Measurements from ENCODE around the gene PRMT2. TPM values are rescaled to one million over a fixed set of nuclear protein-coding genes. Genes with fewer than 3 reads are reported as not detected.

The PRMT2 gene
- polyA plus RNA-seq, 2 of the 4 experiments (the other 2 are of a cell fraction): 69.2 to 75.1 TPM

GRCh38 chr21:46641656-46642055 is 6.2 kb downstream of the PRMT2 start:
- ATAC-seq: no peak
- CTCF ChIA-PET: no interaction called here
- Histone ChIP-seq H3K4me2 (no peak overlapping the region), H3K27ac (no peak overlapping the region), H3K4me3 (no peak overlapping the region), H3K4me1 (peaks cover 26% of the 10 kb centered on the region; the same call in 2 of the 3 replicates), H3K9me3 (no peaks in the 10 kb centered on the region)
- no peak for FAIRE-seq
- DNase-seq (ENCODE audit: low read depth in 1 of 2, low spot score in 1 of 2): no peak
- WGBS (ENCODE audit: missing lambda C conversion rate): 73% methylated on average over 8 of the region's 8 CpGs
- TF ChIP-seq USF2 (IDR thresholded peaks at IDR 0.05): no peak
- TF ChIP-seq CBX8 (IDR thresholded peaks at IDR 0.05): no peak
- TF ChIP-seq JUNB (IDR thresholded peaks at IDR 0.05): no peak
- no peak for TF ChIP-seq NFE2L2 (conservative IDR thresholded peaks at IDR 0.05; ENCODE audit: low read length)
- TF ChIP-seq FOXS1 (CRISPR knock-in tag; IDR thresholded peaks at IDR 0.05): no peak
- TF ChIP-seq HOXB13 (CRISPR knock-in tag; IDR thresholded peaks at IDR 0.05; ENCODE audit: low read depth): no peak
- no peak for TF ChIP-seq ZSCAN20 (CRISPR knock-in tag; IDR thresholded peaks at IDR 0.05)
- TF ChIP-seq MYC (IDR thresholded peaks at IDR 0.05; ENCODE audit: borderline replicate concordance, low read length): no peak
- TF ChIP-seq SMC3 (IDR thresholded peaks at IDR 0.05): no peak
- TF ChIP-seq, protein P1, sequence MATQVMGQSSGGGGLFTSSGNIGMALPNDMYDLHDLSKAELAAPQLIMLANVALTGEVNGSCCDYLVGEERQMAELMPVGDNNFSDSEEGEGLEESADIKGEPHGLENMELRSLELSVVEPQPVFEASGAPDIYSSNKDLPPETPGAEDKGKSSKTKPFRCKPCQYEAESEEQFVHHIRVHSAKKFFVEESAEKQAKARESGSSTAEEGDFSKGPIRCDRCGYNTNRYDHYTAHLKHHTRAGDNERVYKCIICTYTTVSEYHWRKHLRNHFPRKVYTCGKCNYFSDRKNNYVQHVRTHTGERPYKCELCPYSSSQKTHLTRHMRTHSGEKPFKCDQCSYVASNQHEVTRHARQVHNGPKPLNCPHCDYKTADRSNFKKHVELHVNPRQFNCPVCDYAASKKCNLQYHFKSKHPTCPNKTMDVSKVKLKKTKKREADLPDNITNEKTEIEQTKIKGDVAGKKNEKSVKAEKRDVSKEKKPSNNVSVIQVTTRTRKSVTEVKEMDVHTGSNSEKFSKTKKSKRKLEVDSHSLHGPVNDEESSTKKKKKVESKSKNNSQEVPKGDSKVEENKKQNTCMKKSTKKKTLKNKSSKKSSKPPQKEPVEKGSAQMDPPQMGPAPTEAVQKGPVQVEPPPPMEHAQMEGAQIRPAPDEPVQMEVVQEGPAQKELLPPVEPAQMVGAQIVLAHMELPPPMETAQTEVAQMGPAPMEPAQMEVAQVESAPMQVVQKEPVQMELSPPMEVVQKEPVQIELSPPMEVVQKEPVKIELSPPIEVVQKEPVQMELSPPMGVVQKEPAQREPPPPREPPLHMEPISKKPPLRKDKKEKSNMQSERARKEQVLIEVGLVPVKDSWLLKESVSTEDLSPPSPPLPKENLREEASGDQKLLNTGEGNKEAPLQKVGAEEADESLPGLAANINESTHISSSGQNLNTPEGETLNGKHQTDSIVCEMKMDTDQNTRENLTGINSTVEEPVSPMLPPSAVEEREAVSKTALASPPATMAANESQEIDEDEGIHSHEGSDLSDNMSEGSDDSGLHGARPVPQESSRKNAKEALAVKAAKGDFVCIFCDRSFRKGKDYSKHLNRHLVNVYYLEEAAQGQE (IDR thresholded peaks at IDR 0.05): no peak
- no peak for TF ChIP-seq MAZ (IDR thresholded peaks at IDR 0.05; ENCODE audit: borderline replicate concordance, low read depth, low read length)
- TF ChIP-seq RFX5 (IDR thresholded peaks at IDR 0.05): no peak
- no peak for TF ChIP-seq EHF (CRISPR knock-in tag; IDR thresholded peaks at IDR 0.05)
- POLR2A ChIA-PET: no interaction called here

DNA sequence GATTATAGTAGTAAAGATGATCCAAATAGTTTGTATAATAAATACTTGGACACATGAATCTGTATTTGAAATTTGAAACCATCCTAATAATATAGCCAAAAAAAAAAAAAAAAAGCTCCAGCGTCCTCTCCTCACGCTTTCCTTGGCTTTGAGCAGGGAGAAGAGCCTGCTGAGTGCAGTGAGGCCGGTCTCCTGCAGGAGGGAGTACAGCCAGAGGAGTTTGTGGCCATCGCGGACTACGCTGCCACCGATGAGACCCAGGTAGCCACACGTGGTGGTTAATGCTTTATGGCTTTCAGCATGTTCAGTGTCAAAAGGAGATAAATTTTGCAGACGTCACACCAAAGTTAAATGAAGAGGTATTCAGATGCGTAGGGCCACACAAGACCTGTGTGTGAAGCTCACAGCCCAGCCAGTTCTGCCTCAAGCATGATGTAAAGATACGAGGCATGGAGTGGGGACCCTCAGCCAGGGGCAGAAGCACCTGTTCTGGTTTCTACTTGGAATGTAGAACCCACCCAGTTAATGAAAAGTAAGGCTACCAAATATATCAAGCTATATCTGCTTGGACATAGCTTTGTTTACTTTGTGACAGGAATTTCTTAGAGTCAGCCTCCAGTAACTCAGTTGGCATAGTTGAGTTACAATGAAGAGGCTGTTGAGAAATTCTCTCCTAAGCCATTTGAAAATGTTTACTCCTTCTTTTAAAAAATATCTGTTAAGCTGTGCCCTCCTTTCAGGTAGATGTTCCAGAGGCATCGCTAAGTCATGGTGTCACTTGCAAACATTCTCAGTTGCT is 8.1 kb downstream of the PRMT2 start:
- CTCF ChIA-PET: interaction anchor here (0.6 to 0.8 kb wide), 2 partner anchors 8 to 166 kb away, joined by 3 read pairs; partner anchors contain the start of gene PRMT2
- DNase-seq (ENCODE audit: low read depth in 1 of 2, low spot score in 1 of 2): no peak
- POLR2A ChIA-PET: interaction anchor here (1.6 kb wide), 1 partner anchor 8 kb away, joined by 6 read pairs; the partner anchor contains the start of gene PRMT2
- WGBS (ENCODE audit: missing lambda C conversion rate): 96% methylated on average over 12 of the region's 12 CpGs
- Histone ChIP-seq H3K27ac (no peak overlapping the region), H3K4me3 (no peak overlapping the region), H3K9me3 (no peaks in the 10 kb centered on the region), H3K4me2 (no peak overlapping the region), H3K4me1 (peaks cover 10% of the 10 kb centered on the region; the same call in 2 of the 3 replicates)
- TF ChIP-seq HEYL (CRISPR knock-in tag; IDR thresholded peaks at IDR 0.05): no peak
- TF ChIP-seq, protein P2, sequence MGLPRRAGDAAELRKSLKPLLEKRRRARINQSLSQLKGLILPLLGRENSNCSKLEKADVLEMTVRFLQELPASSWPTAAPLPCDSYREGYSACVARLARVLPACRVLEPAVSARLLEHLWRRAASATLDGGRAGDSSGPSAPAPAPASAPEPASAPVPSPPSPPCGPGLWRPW (IDR thresholded peaks at IDR 0.05): no peak
- TF ChIP-seq CTCF (IDR thresholded peaks at IDR 0.05): no peak
- no peak for TF ChIP-seq RAD21 (conservative IDR thresholded peaks at IDR 0.05 in 1 of 2, IDR thresholded peaks at IDR 0.05 in 1 of 2)
- TF ChIP-seq CHD2 (IDR thresholded peaks at IDR 0.05; ENCODE audit: low read length, partially characterized antibody): no peak
- no peak for TF ChIP-seq RFX5 (IDR thresholded peaks at IDR 0.05)
- TF ChIP-seq ZC3H11A (IDR thresholded peaks at IDR 0.05): no peak
- no peak for TF ChIP-seq JUNB (IDR thresholded peaks at IDR 0.05)
- no peak for TF ChIP-seq KDM5A (IDR thresholded peaks at IDR 0.05)
- TF ChIP-seq ZFP36 (IDR thresholded peaks at IDR 0.05; ENCODE audit: borderline replicate concordance, partially characterized antibody): no peak
- no peak for TF ChIP-seq EHMT2 (IDR thresholded peaks at IDR 0.05; ENCODE audit: low read depth)
- TF ChIP-seq HDAC2 (IDR thresholded peaks at IDR 0.05): no peak
- no peak for TF ChIP-seq GATA3 (IDR thresholded peaks at IDR 0.05; ENCODE audit: borderline replicate concordance)
- no peak for ATAC-seq
- FAIRE-seq: no peak

All from A549 (cell line).